ENCODE measurements around the gene ACOT9.
A peak's percentile ranks its signal among the peaks of the same experiment; 100 is the strongest.
"Not testable (repeated sequence)": the region's sequence is repeated elsewhere in the genome, so short reads cannot be mapped to it uniquely, and the experiment has no call there.

Gene ACOT9

DNA sequence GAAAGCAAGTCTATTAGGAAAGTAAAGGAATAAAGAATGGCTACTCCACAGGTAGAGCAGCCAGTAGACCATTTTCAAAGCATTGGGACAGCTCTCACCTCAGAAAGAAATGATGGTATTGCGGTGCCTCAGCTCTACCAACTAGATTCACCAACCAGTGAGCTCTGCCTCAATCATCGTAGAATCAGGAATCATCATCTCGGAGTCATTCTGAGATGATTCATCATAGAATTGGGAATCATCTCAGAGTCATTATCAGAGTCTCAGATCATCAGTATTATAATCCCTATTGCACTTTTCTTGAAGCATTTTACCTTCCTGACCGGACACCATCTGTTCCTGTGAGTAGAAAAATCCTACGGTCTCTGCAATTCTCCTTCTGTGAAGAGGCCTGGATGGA is 22.4 kb upstream of the ACOT9 start:
- no peak for DNase-seq (ENCODE audit: low read depth)

GRCh38 chrX:23764188-23764984 is 21.3 kb upstream of the ACOT9 start:
- no peak for DNase-seq (ENCODE audit: low read depth)

DNA sequence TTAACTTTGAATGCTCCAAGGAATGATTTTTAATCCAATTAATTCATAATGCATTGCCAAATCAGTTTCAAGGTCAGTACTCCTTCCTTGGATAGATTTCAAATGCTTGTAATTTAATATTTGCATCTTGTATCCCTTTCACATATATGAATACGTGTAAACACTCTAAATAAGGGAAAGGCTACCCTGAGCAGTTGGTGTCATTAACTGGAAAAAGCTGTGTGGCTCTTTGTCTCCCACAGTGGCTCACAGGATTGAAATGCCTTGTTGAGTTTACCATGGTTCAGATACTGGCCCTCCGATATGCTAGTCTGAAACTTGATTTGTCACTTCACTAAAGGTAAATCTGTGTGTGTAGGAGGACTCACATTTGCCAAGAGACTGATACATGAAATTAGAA is 16.7 kb upstream of the ACOT9 start:
- peak; percentile 28 for DNase-seq (ENCODE audit: low read depth)

DNA sequence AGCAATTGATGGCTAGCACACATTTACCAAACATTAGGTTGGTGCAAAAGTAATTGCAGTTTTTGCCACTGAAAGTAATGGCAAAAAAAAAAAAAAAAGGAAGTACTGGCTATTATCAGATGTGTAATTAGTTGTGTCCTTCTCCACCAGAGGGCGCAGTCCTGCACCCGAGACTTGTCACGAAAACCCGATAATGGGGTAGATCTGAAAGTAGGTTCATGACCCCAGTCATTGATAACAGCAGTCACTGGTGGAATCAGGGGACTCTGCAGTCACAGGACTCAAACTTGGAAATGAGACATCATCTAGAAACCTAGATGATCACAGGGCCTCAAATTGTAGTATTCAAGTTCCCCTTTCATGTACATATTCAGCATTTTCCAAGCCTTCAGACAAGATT is 13.1 kb upstream of the ACOT9 start:
- peak; percentile 21 for DNase-seq (ENCODE audit: low read depth)

GRCh38 chrX:23754664-23755063 is 11.6 kb upstream of the ACOT9 start:
- no peak for DNase-seq (ENCODE audit: low read depth)

DNA sequence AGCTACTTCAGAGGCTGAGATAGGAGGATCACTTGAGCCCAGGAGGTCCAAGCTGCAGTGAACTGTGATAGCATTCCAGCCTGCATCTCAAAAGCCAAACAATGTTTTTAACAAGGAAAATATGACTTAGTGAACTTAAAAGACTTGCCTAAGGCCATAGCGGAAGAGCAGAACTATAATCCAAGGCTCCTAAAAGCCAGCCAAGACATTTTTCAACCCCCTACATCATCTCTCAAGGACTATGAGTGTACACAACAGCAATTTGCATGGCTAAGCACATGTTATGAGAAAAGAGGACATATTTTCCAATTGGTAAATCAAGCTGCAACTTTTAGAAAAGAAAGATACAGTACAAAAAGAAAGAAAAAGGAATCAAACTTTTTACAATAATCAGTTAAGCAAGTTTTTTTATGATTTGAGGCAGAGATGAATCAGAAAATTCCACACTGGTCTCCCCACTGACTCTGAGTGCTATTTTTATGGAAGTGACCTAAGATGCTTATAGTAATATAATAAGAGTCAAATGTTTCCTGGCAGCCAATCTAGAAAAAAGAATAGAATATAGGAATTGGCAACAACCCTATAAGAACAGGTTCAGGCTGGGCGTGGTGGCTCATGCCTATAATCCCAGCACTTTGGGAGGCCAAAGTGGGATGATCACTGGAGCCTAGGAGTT is 9.8 kb upstream of the ACOT9 start:
- DNase-seq (ENCODE audit: low read depth) = peak; percentile 82

- peak; percentile 1 for DNase-seq (ENCODE audit: low read depth)
Observed at GRCh38 chrX:23749576-23749975, 6.5 kb upstream of the ACOT9 start.

GRCh38 chrX:23749129-23749528 is 6.1 kb upstream of the ACOT9 start:
- DNase-seq (ENCODE audit: low read depth) = no peak

- no peak for DNase-seq (ENCODE audit: low read depth)
Observed at GRCh38 chrX:23745786-23746185, 2.7 kb upstream of the ACOT9 start.

GRCh38 chrX:23743623-23743971 is 521 bp upstream of the ACOT9 start:
- DNase-seq (ENCODE audit: low read depth) = not testable (repeated sequence)

GRCh38 chrX:23742174-23742696 is 841 bp downstream of the ACOT9 start:
- peak; percentile 82 for DNase-seq (ENCODE audit: low read depth)

GRCh38 chrX:23737413-23737812 is 5.7 kb downstream of the ACOT9 start:
- peak; percentile 39 for DNase-seq (ENCODE audit: low read depth)

DNA sequence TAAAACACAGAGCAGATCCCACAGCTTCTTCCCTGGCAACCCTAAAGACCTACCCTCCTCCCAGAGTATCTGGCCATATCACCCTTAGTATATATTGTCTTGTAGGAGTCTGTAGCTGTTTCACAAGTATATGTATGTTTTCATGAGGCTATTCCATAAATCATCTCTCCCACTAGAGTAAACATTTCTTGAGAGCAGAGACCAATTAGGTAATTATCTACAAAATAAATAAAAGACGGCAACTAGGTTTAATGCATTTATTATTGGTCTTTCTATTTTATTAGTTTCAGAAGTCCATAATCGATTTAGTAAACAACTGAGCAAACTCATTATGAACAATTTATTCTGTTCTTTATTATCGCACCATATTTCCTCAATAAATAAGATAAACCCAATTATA is 7.0 kb downstream of the ACOT9 start:
- DNase-seq (ENCODE audit: low read depth) = no peak

DNA sequence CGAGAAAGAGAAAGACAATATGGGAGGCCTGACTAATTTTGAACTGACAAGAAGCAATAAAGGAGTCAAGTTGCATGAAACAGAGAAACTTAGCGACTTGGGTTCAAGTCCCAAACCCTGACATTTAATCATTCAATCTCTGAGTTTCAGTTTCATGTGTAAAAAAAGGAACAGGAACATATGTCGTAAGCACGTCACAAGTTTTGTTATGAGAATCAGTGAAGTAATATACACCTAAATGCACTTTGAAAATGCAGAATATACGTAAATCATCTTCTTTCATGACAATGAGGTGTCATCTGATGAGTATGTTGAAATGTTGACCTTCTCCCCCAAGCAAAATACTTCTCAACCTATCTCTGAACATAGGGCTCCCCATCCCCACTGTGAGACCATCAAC is 10.4 kb downstream of the ACOT9 start:
- no peak for DNase-seq (ENCODE audit: low read depth)

- DNase-seq (ENCODE audit: low read depth) = no peak
Observed at GRCh38 chrX:23731951-23732350, 11.1 kb downstream of the ACOT9 start.

GRCh38 chrX:23729214-23729613 is 13.9 kb downstream of the ACOT9 start:
- no peak for DNase-seq (ENCODE audit: low read depth)

DNA sequence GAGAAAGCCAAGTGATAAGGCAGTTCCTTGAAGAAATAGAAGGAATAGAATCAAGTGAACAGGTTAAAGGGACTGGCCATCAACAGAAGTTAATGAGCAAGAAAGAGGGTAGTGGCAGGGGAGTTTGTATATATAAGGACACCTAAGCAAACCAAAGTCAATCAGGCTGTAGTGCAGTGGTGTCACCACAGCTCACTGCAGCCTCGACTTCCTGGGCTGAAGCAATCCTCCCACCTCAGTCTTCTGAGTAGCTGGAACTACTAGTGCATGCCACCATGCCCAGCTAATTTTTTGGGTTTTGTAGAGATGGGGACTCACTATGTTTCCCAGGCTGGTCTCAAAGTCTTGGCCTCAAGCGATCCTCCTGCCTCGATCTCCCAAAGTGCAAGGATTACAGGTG is 15.9 kb downstream of the ACOT9 start:
- DNase-seq (ENCODE audit: low read depth) = no peak

GRCh38 chrX:23726191-23726590 is 16.9 kb downstream of the ACOT9 start:
- DNase-seq (ENCODE audit: low read depth) = no peak

- DNase-seq (ENCODE audit: low read depth) = no peak
Observed at GRCh38 chrX:23720117-23720677, 22.9 kb downstream of the ACOT9 start.

GRCh38 chrX:23705235-23705634 is 37.8 kb downstream of the ACOT9 start:
- no peak for DNase-seq (ENCODE audit: low read depth)

- DNase-seq (ENCODE audit: low read depth) = no peak
Observed at GRCh38 chrX:23704673-23705206, 38.3 kb downstream of the ACOT9 start.

DNA sequence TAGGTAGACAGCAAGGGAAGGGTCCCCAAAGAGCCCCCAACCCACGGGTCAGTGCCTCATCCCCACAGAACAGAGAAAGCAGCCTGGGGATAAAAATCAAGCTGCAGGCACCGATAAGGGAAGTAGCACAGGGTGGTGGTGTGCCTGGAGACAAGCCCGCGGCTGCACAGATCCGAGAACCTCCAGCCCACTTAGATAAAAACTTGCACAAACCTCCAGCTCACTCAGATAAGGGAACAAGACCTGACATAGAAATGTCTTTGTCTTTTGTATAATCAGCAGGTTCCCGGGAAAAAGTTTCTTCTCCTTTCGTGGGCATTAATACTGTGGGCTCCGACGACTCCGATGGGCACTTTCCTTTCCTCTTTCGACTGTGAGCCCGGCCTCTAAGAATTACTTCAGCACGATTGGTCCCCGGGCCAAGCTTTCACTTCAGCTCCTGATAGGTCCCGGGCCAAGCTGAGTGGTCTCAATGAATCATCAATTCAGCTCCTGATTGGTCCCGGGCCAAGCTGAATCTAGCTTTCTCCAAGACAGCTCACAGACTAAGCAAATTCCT is 43.4 kb downstream of the ACOT9 start:
- no peak for DNase-seq (ENCODE audit: low read depth)

DNA sequence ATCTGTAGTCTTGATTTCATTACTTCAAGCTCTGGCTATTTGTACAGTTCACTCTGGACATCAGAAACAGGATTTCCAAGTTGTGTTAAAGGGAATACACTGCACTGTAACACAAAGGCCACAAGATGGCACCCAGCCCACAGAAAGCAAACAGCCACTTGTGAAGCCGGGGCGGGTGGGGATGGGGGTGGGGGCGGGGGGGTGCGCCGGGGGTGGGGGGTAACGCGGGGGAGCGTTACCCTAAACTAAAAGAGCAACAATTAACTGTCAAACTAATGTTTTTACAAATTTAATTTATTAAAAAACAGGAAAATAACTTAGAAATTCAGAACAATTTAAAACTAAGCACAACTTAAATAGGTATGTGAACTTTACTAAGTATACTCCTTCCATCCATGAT is 48.5 kb downstream of the ACOT9 start:
- DNase-seq (ENCODE audit: low read depth) = peak; percentile 23

Measured in fibroblast of gingiva (primary cell).